HG02571 (cell line): ENCODE measurements around the gene RPL7A.

Source experiments
- ATAC-seq: cut with Tn5 transposase; IDR thresholded peaks from one replicate; pipeline ENCODE4 v1.9.1; 2021; ENCODE audit warnings: mild to moderate bottlenecking, moderate library complexity; ENCODE audit not compliant: unreplicated experiment

Gene RPL7A

DNA sequence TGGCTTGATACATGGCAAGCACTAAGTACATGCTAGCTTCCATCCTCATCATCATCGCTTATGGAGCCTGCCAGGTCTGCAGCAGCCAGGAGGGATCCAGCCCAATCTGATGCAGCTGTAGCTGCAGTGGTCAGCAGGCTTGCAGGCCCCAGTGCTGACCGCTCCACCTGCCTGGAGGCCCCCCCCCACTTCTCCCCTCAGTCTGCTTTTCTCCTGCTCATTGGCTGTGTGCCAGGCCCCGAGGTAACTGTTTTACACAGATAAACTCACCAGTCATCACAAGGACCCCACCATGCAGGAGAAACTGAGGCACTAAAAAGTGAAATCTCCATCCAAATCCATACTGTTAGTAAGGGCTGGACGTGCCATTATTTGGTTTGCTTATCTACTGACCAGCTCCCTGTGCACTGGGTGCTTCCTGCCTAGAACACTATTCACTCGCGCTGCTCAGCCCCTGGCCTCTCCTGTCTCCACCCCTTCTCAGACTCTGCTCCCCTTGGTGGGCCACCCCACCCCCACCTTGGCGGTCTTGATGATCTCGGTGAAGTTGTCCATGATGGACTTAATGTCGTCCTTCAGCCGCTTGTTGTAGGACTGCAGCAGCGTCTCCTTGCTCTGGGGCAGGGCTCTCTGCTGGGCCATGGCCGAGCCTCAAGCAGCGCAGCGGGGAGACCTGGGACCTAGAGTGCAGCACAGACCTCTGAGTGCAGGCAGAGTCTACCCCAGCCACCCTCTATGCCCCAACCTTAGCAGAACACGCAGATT lies 1.8 kb upstream of the RPL7A start:
- ATAC-seq = no peak

GRCh38 chr9:133347515-133347984 lies 468 bp upstream of the RPL7A start:
- peak; percentile 36 for ATAC-seq

GRCh38 chr9:133348718-133349573 lies 928 bp downstream of the RPL7A start:
- ATAC-seq = no peak

- ATAC-seq = no peak
Observed at GRCh38 chr9:133349965-133350616, 2.1 kb downstream of the RPL7A start.

DNA sequence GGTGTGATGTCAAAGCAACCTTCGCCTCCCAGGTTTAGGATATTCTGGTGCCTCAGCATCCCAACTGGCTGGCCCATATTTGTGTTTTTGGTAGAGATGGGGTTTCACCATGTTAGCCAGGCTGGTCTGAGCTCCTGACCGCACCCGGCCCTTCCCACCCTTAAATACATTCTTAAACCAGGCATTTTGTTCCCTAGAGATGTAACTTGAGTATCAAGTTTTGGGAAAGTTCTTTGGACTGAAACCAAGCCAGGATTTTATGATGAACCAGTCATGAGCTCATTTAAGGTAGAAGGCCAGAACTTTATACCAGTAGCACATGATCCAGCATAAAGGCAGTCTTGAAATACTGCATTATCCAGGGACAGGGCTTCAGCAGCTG lies 3.5 kb downstream of the RPL7A start:
- ATAC-seq = no peak

DNA sequence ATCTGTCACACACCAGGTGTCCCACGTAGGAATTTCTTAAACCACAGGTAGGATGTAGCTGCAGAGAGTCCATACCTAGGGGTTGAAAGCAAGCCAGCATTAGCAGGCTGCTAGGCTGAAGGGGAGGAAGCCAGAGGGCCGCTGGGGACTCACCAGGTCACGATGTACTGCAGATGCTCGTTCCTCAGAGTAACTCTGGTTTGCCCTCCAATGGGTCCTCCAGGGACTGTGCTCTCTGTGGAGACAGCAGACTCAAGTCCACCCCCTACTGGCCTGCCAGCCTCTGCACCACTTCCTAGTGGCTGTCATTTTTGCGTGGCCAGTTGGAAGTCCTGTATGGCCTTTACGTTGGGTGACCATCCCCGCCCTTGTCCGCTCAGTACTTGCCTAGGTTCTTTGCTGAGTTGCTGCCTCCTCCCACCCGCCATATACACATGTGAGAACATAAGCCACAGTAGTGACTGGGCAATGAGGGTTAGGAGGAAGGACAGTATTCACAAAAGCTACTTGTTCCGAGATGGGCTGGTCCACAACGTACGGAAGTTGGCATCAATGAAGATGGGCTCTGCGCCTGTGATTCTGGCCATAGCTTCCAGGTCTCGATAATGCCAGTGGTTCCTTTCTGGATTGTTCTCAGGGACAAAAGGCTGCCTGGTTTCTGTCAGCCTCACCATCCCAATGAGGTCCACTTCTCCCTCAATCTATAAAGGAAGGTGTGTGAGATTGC lies 4.1 kb downstream of the RPL7A start:
- ATAC-seq = no peak

DNA sequence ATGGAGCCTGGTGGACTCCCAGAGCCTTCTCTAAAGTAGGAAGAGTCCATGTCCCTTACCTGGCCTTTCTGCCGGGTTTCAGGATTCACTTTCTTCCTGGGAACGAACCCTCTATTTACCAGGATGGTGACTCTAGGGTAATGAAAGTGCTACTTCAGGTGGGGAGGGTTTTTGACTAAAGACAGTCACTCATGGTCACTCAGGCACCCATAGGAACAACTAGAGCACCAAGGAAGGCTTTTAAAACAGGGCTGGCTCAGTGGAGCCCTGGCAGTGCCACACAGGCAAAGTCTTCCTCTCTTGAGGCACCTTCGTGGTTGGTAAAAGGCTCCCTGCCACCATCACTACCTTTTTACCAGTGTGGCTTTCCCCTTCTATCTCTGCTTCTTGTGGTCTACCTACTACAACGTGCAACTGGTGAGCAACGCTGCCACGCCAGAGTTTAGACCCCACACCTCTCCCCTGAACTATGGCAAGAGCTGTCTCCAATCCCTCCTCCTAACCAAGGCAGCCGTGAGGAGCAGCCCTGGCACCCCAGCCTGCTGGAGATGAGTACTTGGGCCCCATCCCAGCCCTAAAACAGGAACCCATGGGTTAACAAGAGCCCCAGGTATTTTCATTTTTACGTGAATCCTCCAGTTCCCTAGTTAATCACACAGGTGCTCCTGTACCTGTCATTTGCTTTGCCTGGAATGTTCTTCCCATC lies 4.8 kb downstream of the RPL7A start:
- no peak for ATAC-seq

DNA sequence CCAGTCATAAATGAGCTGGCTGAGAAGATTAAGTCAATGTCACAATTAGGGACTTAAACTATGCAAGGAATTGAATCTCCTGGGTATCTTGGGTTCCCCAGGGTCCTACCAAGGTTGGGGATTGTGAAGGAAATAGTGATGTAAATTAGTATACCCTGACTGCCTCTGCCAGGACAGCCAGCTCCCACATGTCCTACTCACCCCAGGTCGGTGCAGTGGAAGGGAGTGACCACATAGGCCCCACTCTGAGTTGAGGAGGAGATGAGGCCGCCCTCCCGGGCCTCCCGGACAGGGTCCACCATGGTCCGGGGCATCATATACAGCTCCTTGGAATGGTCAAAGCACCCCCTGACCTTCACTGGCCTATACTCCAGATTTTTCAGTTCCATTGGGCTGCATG lies 5.5 kb downstream of the RPL7A start:
- ATAC-seq = no peak

DNA sequence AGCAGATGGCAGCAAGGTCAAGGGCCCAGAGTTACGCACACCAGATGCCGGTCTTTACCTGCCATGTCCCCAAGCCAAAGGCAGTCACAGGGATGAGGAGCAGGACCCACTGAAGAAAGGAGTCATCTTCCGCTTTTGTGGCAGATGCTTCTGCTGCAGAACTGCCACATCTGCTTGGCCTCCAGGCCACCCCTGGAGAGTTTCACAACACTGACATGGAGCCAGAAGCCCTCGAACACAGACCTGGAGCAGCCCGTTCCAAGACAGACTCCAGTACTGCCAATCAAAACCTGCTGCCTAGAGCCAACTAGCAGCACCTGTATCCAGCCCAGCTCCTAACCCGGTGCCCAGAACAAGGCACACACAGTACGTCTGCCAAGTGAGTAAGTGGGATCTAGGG lies 6.7 kb downstream of the RPL7A start:
- no peak for ATAC-seq

GRCh38 chr9:133355881-133356357 lies 7.9 kb downstream of the RPL7A start:
- peak; percentile 24 for ATAC-seq

DNA sequence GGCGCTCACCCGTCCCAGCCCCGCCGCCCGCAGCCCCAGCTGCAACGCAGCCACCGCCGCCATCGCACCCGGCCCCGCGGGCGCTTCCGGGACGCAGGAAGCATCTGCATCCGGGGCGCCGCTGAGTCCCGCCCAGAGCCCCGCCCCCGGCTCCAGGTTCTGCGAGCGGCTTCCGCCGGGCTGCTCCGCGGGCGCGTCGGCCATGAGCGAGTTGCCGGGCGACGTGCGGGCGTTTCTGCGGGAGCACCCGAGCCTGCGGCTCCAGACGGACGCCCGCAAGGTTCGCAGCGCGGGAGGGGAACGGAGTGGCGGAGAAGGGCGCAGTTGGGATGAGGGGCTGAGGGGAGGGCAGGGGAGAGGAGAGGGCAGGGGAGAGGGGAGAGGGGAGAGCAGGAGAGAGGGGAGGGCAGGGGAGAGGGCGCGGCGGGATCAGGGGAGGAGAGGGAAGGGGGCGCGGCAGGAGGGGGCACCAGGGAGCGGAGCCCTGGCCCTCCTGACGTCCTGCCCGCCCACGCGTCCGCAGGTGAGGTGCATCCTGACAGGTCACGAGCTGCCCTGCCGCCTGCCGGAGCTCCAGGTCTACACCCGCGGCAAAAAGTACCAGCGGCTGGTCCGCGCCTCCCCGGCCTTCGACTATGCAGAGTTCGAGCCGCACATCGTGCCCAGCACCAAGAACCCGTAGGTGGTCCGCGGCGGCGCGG lies 8.5 kb downstream of the RPL7A start, which contains the start of the genes SURF1 and SURF2:
SURF1 (minus strand) TSS at position 97 of the 701 bp plus-strand sequence; CDS start at position 63, 34 bp downstream.
SURF2 (plus strand) TSS at position 160 of the 701 bp plus-strand sequence; CDS start at position 203, 43 bp downstream.
- ATAC-seq = peak; percentile 72

GRCh38 chr9:133357656-133358055 lies 9.6 kb downstream of the RPL7A start:
- no peak for ATAC-seq

DNA sequence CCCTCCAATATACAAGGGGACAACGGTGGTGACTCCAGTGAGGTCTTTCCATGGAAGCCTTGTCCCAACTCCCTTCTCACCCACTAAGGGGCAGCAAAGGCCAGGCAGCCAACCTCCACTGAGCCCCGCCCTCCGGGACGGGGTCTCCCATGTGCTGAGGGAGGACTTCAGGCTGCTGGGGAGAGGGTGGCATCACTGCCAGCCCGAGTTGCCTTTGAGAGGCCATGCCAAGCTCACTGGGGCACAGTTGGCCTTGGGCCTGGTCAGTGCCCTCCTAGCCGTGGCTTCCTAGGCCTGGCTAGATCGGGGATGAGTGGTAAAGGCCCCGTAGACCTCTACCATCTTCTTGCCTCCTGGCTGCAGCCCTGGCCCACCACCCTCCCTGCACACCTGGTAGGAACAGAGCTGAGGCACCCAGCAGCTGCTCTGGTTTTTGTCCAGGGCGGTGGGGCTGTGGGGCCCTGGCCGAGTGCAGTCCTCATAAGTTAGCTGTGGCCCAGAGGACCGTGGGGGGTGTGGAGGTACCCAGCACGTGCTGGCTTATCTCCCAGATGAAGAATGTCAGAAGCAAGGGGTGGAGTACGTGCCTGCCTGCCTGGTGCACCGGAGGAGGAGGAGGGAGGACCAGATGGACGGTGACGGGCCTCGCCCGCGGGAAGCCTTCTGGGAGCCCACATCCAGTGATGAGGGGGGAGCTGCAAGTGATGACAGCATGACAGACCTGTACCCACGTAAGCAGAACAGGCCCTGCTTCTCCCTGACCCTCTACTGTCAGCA lies 11.6 kb downstream of the RPL7A start:
- no peak for ATAC-seq

DNA sequence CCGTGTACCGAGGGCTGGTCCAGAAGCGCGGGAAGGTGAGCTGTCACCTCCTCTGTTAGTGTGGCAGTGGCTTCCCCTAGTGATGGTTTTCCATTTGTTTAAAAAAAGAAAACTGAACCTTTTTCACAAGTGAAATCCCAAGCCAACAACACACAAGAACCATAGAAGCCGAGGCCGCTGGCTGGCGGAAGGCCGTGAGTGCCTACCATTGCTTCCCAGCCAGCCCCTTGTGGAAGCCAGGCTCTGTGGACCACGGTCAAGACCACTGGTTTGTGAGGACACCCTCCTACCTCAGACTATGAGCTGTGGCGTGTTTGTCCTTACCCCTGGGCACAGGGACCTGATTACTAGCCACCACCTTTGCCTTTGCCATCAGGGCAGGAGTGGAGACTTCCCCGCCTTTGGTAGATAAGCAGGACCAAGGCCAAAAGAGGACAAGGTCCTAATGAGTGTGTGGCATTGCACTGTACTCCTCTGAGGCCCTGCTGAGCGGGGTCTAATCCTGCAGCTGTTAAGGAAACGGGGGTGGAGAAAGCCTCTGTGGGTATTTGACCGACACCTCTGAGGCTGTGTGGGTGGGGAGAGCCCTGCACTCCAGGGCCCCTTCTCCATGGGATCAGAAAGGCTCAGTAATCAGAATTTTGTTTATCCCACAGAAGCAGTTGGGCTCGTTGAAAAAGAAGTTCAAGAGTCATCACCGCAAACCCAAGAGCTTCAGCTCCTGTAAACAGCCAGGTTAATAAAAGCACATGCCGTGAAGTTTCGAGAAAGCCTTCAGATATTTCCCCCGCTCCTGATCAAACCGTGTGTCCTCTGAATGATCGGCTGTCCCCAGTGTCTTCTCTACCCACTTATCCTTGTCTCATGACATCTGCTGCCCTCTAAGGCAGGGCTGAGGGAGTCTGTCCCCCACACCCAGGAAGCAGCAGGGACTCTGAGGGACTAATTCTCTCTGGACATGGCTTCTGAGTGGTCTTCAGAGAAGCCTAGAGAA lies 12.7 kb downstream of the RPL7A start:
- ATAC-seq = no peak

DNA sequence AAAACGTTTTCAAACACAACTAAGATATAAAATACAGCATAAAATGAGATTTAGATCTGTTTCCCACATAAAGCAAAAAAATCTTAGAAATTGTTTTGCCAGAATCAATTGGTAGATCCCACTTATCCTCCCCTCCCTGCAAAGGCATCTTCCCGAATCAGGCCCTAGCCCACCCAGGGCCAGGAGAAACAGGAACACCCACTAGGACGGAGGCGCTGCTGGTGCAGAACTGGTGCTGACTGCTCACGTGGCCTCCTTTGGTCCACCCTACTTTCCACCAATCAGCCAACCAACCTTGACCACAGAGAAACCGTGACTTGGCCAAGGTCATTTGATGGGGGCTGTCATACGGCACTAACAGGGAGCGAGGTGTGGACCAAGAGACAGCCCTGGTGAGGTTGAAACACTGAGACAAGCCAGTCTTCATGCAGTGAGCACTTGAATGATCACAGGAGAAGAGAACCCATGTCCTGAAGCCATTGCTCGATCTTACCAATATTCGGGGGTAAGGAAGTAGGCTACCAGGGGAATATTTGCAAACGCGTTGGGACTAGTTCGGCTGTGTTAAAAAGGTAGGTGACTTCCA lies 13.6 kb downstream of the RPL7A start:
- no peak for ATAC-seq

GRCh38 chr9:133362359-133363044 lies 14.5 kb downstream of the RPL7A start:
- ATAC-seq = no peak
